ENCODE measurements around the gene GAL3ST3.

- TF ChIP-seq CTCF (conservative IDR thresholded peaks at IDR 0.05; ENCODE audit: low read length) (no peak), EZH2phosphoT487 (IDR thresholded peaks at IDR 0.05; ENCODE audit: borderline replicate concordance, low read depth, low read length) (no peak)
Measured at GRCh38 chr11:66011239-66011784, 37.6 kb downstream of the GAL3ST3 start.
